Measurements from ENCODE around the gene TCEAL6. TPM values are rescaled to one million over a fixed set of nuclear protein-coding genes. Genes with fewer than 3 reads are reported as not detected.

TCEAL6 gene
- total and polyA plus RNA-seq, 2 experiments from 2014 or later, result not detected

- H3K4me2 ChIP-seq, result no peak overlapping the region
- no peak overlapping the region for H2AFZ ChIP-seq
- H3K27me3 ChIP-seq, result no peaks in the 10 kb centered on the region
- H4K20me1 ChIP-seq (ENCODE audit: insufficient read depth, poor library complexity, severe bottlenecking), result no peaks in the 10 kb centered on the region
- no peaks in the 10 kb centered on the region for H3K4me1 ChIP-seq (ENCODE audit: insufficient read depth)
- no peak overlapping the region for H3K4me3 ChIP-seq
- TF ChIP-seq EZH2 (IDR thresholded peaks at IDR 0.05; ENCODE audit: borderline replicate concordance), result no peak
- no peak for TF ChIP-seq EZH2phosphoT487 (IDR thresholded peaks at IDR 0.05; ENCODE audit: low read depth, severe bottlenecking, unreplicated experiment)
- no peak for TF ChIP-seq CTCF (IDR thresholded peaks at IDR 0.05; ENCODE audit: poor library complexity)
- no peaks in the 10 kb centered on the region for H3K36me3 ChIP-seq (replicated peaks; ENCODE audit: insufficient read depth, low read depth)
- no peaks in the 10 kb centered on the region for H3K9me3 ChIP-seq (ENCODE audit: low read depth)
- no peak overlapping the region for H3K27ac ChIP-seq
- WGBS (ENCODE audit: low lambda C conversion rate, missing lambda C conversion rate), result 75% methylated on average over 2 of the region's 2 CpGs
- no peaks in the 10 kb centered on the region for H3K9me2 ChIP-seq (replicated peaks; ENCODE audit: insufficient read depth)
- DNase-seq (ENCODE audit: low spot score), result no peak
- no peaks in the 10 kb centered on the region for H3K79me2 ChIP-seq
Measured at GRCh38 chrX:102115748-102116147, 26.5 kb downstream of the TCEAL6 start.

GRCh38 chrX:102113367-102113766, 28.9 kb downstream of the TCEAL6 start:
- Histone ChIP-seq H3K27me3 (no peaks in the 10 kb centered on the region), H3K4me1 (ENCODE audit: insufficient read depth) (no peaks in the 10 kb centered on the region), H3K36me3 (replicated peaks; ENCODE audit: insufficient read depth, low read depth) (no peaks in the 10 kb centered on the region), H2AFZ (no peak overlapping the region), H3K9me2 (replicated peaks; ENCODE audit: insufficient read depth) (no peaks in the 10 kb centered on the region), H4K20me1 (ENCODE audit: insufficient read depth, poor library complexity, severe bottlenecking) (no peaks in the 10 kb centered on the region), H3K9me3 (ENCODE audit: low read depth) (no peaks in the 10 kb centered on the region), H3K4me2 (no peak overlapping the region), H3K4me3 (no peak overlapping the region), H3K27ac (no peak overlapping the region), H3K79me2 (no peaks in the 10 kb centered on the region)
- TF ChIP-seq EZH2phosphoT487 (IDR thresholded peaks at IDR 0.05; ENCODE audit: low read depth, severe bottlenecking, unreplicated experiment) (no peak), CTCF (IDR thresholded peaks at IDR 0.05; ENCODE audit: poor library complexity) (no peak), EZH2 (IDR thresholded peaks at IDR 0.05; ENCODE audit: borderline replicate concordance) (no peak)
- 64% methylated on average over 4 of the region's 4 CpGs for WGBS (ENCODE audit: low lambda C conversion rate, missing lambda C conversion rate)
- DNase-seq (ENCODE audit: low spot score), result no peak

Other genes starting within 250 kb of the TCEAL6 start
- gene ZMAT1, start 210.5 kb downstream of the TCEAL6 start, total RNA-seq, result 2.5 and 4.1 TPM in 2 replicates
- gene ZMAT1, start 210.5 kb downstream of the TCEAL6 start, polyA plus RNA-seq, result 1.5 and 2.3 TPM in 2 replicates
- gene TCEAL2, start 16.8 kb downstream of the TCEAL6 start, total RNA-seq, result 2.8 and 3.9 TPM in 2 replicates
- gene TCEAL2, start 16.8 kb downstream of the TCEAL6 start, polyA plus RNA-seq, result 5.8 and 9.2 TPM in 2 replicates
- 7.4 and 11.8 TPM in 2 replicates for gene BEX5, start 13.5 kb upstream of the TCEAL6 start, total RNA-seq
- 14.2 and 14.3 TPM in 2 replicates for gene BEX5, start 13.5 kb upstream of the TCEAL6 start, polyA plus RNA-seq
- gene TCP11X1, start 72.8 kb upstream of the TCEAL6 start, total RNA-seq, result not detected in 2 replicates
- 0.13 and 0.16 TPM in 2 replicates for gene TCP11X1, start 72.8 kb upstream of the TCEAL6 start, polyA plus RNA-seq
- not detected in 2 replicates for gene NXF2, start 104.7 kb upstream of the TCEAL6 start, total RNA-seq
- not detected in 2 replicates for gene NXF2, start 104.7 kb upstream of the TCEAL6 start, polyA plus RNA-seq

Data from hepatocyte (in vitro differentiated cells).